Parathyroid adenoma (tissue), 2 donors: ENCODE measurements around the gene SIGLEC14.

ENCODE experiments used
- H2AFZ ChIP-seq: fragments of 300-600 bp; sonication (generic); one replicate; pipeline ENCODE4 v1.7.0; 2017; ENCODE audit warnings: antibody characterized with exemption, mild to moderate bottlenecking
- H3K27ac ChIP-seq: fragments of 300-600 bp; sonication (generic); one replicate; pipeline ENCODE4 v1.7.0; 2017
- H3K27me3 ChIP-seq: fragments of 300-600 bp; sonication (generic); one replicate; pipeline ENCODE4 v1.7.0; 2017; ENCODE audit warnings: low read length; ENCODE audit not compliant: control insufficient read depth, insufficient read depth
- H3K36me3 ChIP-seq: fragments of 300-600 bp; sonication (generic); one replicate; pipeline ENCODE4 v1.7.0; 2017; ENCODE audit warnings: low read length; ENCODE audit not compliant: control insufficient read depth, insufficient read depth
- H3K4me1 ChIP-seq: fragments of 300-600 bp; sonication (generic); one replicate; pipeline ENCODE4 v1.7.0; 2017; ENCODE audit warnings: control low read depth
- H3K4me2 ChIP-seq: fragments of 300-600 bp; sonication (generic); one replicate; pipeline ENCODE4 v1.7.0; 2017; ENCODE audit warnings: low read length
- H3K4me3 ChIP-seq: fragments of 300-600 bp; sonication (generic); one replicate; pipeline ENCODE4 v1.7.0; 2017; ENCODE audit warnings: low read depth, low read length
- H3K79me2 ChIP-seq: fragments of 300-600 bp; sonication (generic); one replicate; pipeline ENCODE4 v1.7.0; 2017; ENCODE audit warnings: control low read depth
- H3K9ac ChIP-seq: fragments of 300-600 bp; sonication (generic); one replicate; pipeline ENCODE4 v1.7.0; 2017; ENCODE audit warnings: mild to moderate bottlenecking
- H3K9me3 ChIP-seq: fragments of 300-600 bp; sonication (generic); one replicate; pipeline ENCODE4 v1.7.0; 2017; ENCODE audit warnings: low read length; ENCODE audit not compliant: control insufficient read depth
- CTCF ChIP-seq: fragments of 300-600 bp; sonication (generic); IDR thresholded peaks from one replicate; pipeline ENCODE4 v1.7.0; 2017; ENCODE audit warnings: antibody characterized with exemption, mild to moderate bottlenecking
- donor health status: primary hyperparathyroidism.

The SIGLEC14 gene

GRCh38 chr19:51690454-51691073 is 43.9 kb upstream of the SIGLEC14 start:
- Histone ChIP-seq H3K4me1 (peaks cover 37% of the 10 kb centered on the region), H3K9ac (peak overlapping the region; percentile 68), H3K36me3 (no peaks in the 10 kb centered on the region), H3K9me3 (no peaks in the 10 kb centered on the region), H3K27ac (peak overlapping the region; percentile 98), H3K79me2 (peaks cover 41% of the 10 kb centered on the region), H3K4me2 (peak overlapping the region; percentile 100), H3K4me3 (peak overlapping the region; percentile 100), H2AFZ (peak overlapping the region; percentile 54), H3K27me3 (no peaks in the 10 kb centered on the region)
- no peak for TF ChIP-seq CTCF

GRCh38 chr19:51689751-51690453 is 43.3 kb upstream of the SIGLEC14 start:
- H3K36me3 ChIP-seq, result no peaks in the 10 kb centered on the region
- peak overlapping the region; percentile 68 for H3K9ac ChIP-seq
- peaks cover 41% of the 10 kb centered on the region for H3K79me2 ChIP-seq
- peaks cover 37% of the 10 kb centered on the region for H3K4me1 ChIP-seq
- no peaks in the 10 kb centered on the region for H3K27me3 ChIP-seq
- no peak for TF ChIP-seq CTCF
- H3K9me3 ChIP-seq, result no peaks in the 10 kb centered on the region
- peak overlapping the region; percentile 100 for H3K4me3 ChIP-seq
- peak overlapping the region; percentile 54 for H2AFZ ChIP-seq
- H3K27ac ChIP-seq, result peak overlapping the region; percentile 98
- H3K4me2 ChIP-seq, result peak overlapping the region; percentile 100

- Histone ChIP-seq H3K9ac (peak overlapping the region; percentile 68), H3K36me3 (no peaks in the 10 kb centered on the region), H3K4me1 (peaks cover 45% of the 10 kb centered on the region), H2AFZ (peak overlapping the region; percentile 84), H3K9me3 (no peaks in the 10 kb centered on the region), H3K27me3 (no peaks in the 10 kb centered on the region), H3K79me2 (peaks cover 36% of the 10 kb centered on the region), H3K27ac (peak overlapping the region; percentile 98), H3K4me3 (peak overlapping the region; percentile 100), H3K4me2 (peak overlapping the region; percentile 100)
- peak; percentile 18 for TF ChIP-seq CTCF
Observed at GRCh38 chr19:51688671-51689571, 42.3 kb upstream of the SIGLEC14 start.

GRCh38 chr19:51687791-51688670 is 41.4 kb upstream of the SIGLEC14 start:
- Histone ChIP-seq H3K4me1 (peaks cover 43% of the 10 kb centered on the region), H3K36me3 (no peaks in the 10 kb centered on the region), H2AFZ (peak overlapping the region; percentile 84), H3K27ac (peak overlapping the region; percentile 98), H3K9ac (peak overlapping the region; percentile 49), H3K27me3 (no peaks in the 10 kb centered on the region), H3K4me3 (peak overlapping the region; percentile 100), H3K4me2 (peak overlapping the region; percentile 94), H3K79me2 (peaks cover 29% of the 10 kb centered on the region), H3K9me3 (no peaks in the 10 kb centered on the region)
- TF ChIP-seq CTCF, result no peak
